ENCODE data around the gene DIAPH3. TPM values are rescaled to one million over a fixed set of nuclear protein-coding genes. Genes with fewer than 3 reads are reported as not detected.

The DIAPH3 gene
- total and polyA plus RNA-seq, 2 of the 8 experiments (the other 6 are each of a cell fraction or from before 2014, with no cell fraction given): 8.0 to 30.8 TPM

- no peak overlapping the region for H2AFZ ChIP-seq (ENCODE audit: low read length)
- H3K4ac ChIP-seq (replicated peaks; ENCODE audit: insufficient read length, low read depth, low read length): no peak overlapping the region
- no peak overlapping the region for H2BK20ac ChIP-seq (ENCODE audit: low read length)
- H3K9me3 ChIP-seq (ENCODE audit: insufficient read depth in 2 of 2, low read depth in 1 of 2, low read length in 1 of 2): no peaks in the 10 kb centered on the region
- DNase-seq (ENCODE audit: low read depth in 1 of 2, low spot score in 2 of 2) (no peak), FAIRE-seq (no peak)
- WGBS, 2 experiments (ENCODE audit: extremely low coverage in 1 of 2, insufficient coverage in 1 of 2, insufficient read length in 1 of 2, insufficient replicate concordance in 2 of 2, low coverage in 1 of 2, low lambda C conversion rate in 2 of 2, missing lambda C conversion rate in 1 of 2): 86% methylated on average over 3 of the region's 3 CpGs; no CpG with 5 or more reads in 1 of the 2 experiments
- H2AK5ac ChIP-seq (ENCODE audit: low read depth, low read length): no peak overlapping the region
- no peak overlapping the region for H2BK15ac ChIP-seq (ENCODE audit: low read length)
- no peak overlapping the region for H3K27ac ChIP-seq (ENCODE audit: low read depth, low read length)
- no peaks in the 10 kb centered on the region for H3K4me1 ChIP-seq (replicated peaks in 1 of 4; ENCODE audit: control insufficient read depth in 3 of 4, insufficient read depth in 4 of 4, low read length in 3 of 4)
- no peak overlapping the region for H3K18ac ChIP-seq (ENCODE audit: extremely low read depth, low read length)
- H3K4me3 ChIP-seq (ENCODE audit: extremely low read depth in 1 of 4, insufficient read depth in 2 of 4, low read depth in 3 of 4, low read length in 4 of 4): no peak overlapping the region
- H3K27me3 ChIP-seq (replicated peaks in 1 of 4; ENCODE audit: control insufficient read depth in 3 of 4, extremely low read depth in 1 of 4, insufficient read depth in 3 of 4, low read length in 3 of 4): no peaks in the 10 kb centered on the region
- H2BK5ac ChIP-seq (ENCODE audit: low read depth, low read length): no peak overlapping the region
- no peaks in the 10 kb centered on the region for H3K79me1 ChIP-seq (ENCODE audit: low read depth, low read length)
- no peaks in the 10 kb centered on the region for H3K23me2 ChIP-seq (ENCODE audit: low read depth, low read length)
- ChIA-PET POLR2A (ENCODE audit: partially characterized antibody) (no interaction called here), CTCF (ENCODE audit: partially characterized antibody) (interaction anchor here (1.5 to 4.8 kb wide), 3 partner anchors 11 to 627 kb away, joined by 4 to 25 read pairs (median 5); no protein-coding TSS in a partner anchor)
- H3K56ac ChIP-seq (replicated peaks; ENCODE audit: insufficient read length, low read depth, low read length): no peak overlapping the region
- H3K4me2 ChIP-seq (ENCODE audit: insufficient read depth in 1 of 2, low read depth in 2 of 2, low read length in 2 of 2): no peak overlapping the region
- no peak overlapping the region for H3K14ac ChIP-seq (ENCODE audit: insufficient read length)
- no peaks in the 10 kb centered on the region for H3K79me2 ChIP-seq (ENCODE audit: control insufficient read depth in 1 of 2, insufficient read depth in 2 of 2, low read length in 2 of 2)
- H3K9ac ChIP-seq (replicated peaks in 1 of 4; ENCODE audit: extremely low read depth in 1 of 4, low read depth in 3 of 4, low read length in 3 of 4): no peak overlapping the region
- H3K23ac ChIP-seq (ENCODE audit: insufficient read length): no peak overlapping the region
- H4K91ac ChIP-seq (replicated peaks; ENCODE audit: insufficient read length, low read length): no peak overlapping the region
- H2BK12ac ChIP-seq (ENCODE audit: low read depth, low read length): no peak overlapping the region
- no peak overlapping the region for H2BK120ac ChIP-seq (replicated peaks; ENCODE audit: low read depth, low read length)
- no peak overlapping the region for H4K5ac ChIP-seq (ENCODE audit: insufficient read length, low read depth, low read length)
- H4K8ac ChIP-seq (ENCODE audit: extremely low read depth, insufficient read depth, low read length): no peak overlapping the region
- H3K36me3 ChIP-seq (ENCODE audit: control insufficient read depth in 2 of 4, insufficient read depth in 4 of 4, low read length in 3 of 4): no peaks in the 10 kb centered on the region
- H4K20me1 ChIP-seq (replicated peaks in 1 of 2; ENCODE audit: control insufficient read depth in 1 of 2, insufficient read depth in 2 of 2, low read length in 2 of 2): no peaks in the 10 kb centered on the region
- TF ChIP-seq CREB1 (IDR thresholded peaks at IDR 0.05): no peak
- TF ChIP-seq RFX5 (IDR thresholded peaks at IDR 0.05; ENCODE audit: borderline replicate concordance, low read depth, low read length): no peak
- TF ChIP-seq PHF8 (conservative IDR thresholded peaks at IDR 0.05; ENCODE audit: low read depth, low read length): no peak
- no peak for TF ChIP-seq USF2 (IDR thresholded peaks at IDR 0.05; ENCODE audit: low read length)
- TF ChIP-seq GTF2F1 (IDR thresholded peaks at IDR 0.05; ENCODE audit: borderline replicate concordance, low read depth, low read length): no peak
- no peak for TF ChIP-seq SP4 (IDR thresholded peaks at IDR 0.05; ENCODE audit: low read length)
- TF ChIP-seq SRF (IDR thresholded peaks at IDR 0.05; ENCODE audit: low read depth, low read length): no peak
- TF ChIP-seq NANOG (IDR thresholded peaks at IDR 0.05; ENCODE audit: insufficient read depth, low read depth, low read length, poor library complexity, severe bottlenecking): no peak
- no peak for TF ChIP-seq HDAC6 (IDR thresholded peaks at IDR 0.05; ENCODE audit: low read depth, low read length)
- no peak for TF ChIP-seq KDM5A (IDR thresholded peaks at IDR 0.05; ENCODE audit: low read length)
- no peak for TF ChIP-seq KDM1A (IDR thresholded peaks at IDR 0.05; ENCODE audit: borderline replicate concordance, low read length)
These were observed 461.5 kb downstream of the DIAPH3 start for GRCh38 chr13:59702269-59702668.

Measured in H1 (cell line).